MCF 10A (cell line): ENCODE data around the gene ZDHHC9. TPM values are rescaled to one million over a fixed set of nuclear protein-coding genes. Genes with fewer than 3 reads are reported as not detected.

ENCODE experiments used
- BruUV-seq: library from RNA; stranded (reverse); fragments of 400-500 nt; replicated peaks from 2 replicates; lab custom pipeline; 2021; lab: Mats Ljungman, UMichigan
- CTCF ChIA-PET: fragments of 300-600 bp; sonication (Branson Sonifier 250); formaldehyde crosslinking; extraction: SDS; loops from one replicate; lab custom pipeline; 2021; ENCODE audit warnings: antibody characterized with exemption, inconsistent platforms; lab: Yijun Ruan, JAX
- POLR2A ChIA-PET: fragments of 300-600, 350-650 bp; sonication (Branson Sonifier 250); formaldehyde crosslinking; extraction: SDS; loops from one replicate; lab custom pipeline; 2020; ENCODE audit warnings: antibody characterized with exemption, inconsistent platforms; lab: Yijun Ruan, JAX
- DNase-seq: peaks from one replicate; pipeline ENCODE4 v3.0.0-alpha.2; 2018; ENCODE audit not compliant: unreplicated experiment
- H3K27ac Mint-ChIP-seq: one replicate; pipeline ENCODE4 v1.8.0; 2022; ENCODE audit warnings: mild to moderate bottlenecking, low read depth, mixed read lengths; ENCODE audit not compliant: unreplicated experiment
- H3K27me3 Mint-ChIP-seq: one replicate; pipeline ENCODE4 v1.8.0; 2022; ENCODE audit warnings: mixed read lengths; ENCODE audit not compliant: insufficient read depth, unreplicated experiment
- H3K36me3 Mint-ChIP-seq: one replicate; pipeline ENCODE4 v1.8.0; 2022; ENCODE audit warnings: mild to moderate bottlenecking, moderate library complexity, mixed read lengths; ENCODE audit not compliant: insufficient read depth, unreplicated experiment
- H3K4me1 Mint-ChIP-seq: one replicate; pipeline ENCODE4 v1.8.0; 2022; ENCODE audit warnings: mixed read lengths; ENCODE audit not compliant: insufficient read depth, unreplicated experiment
- H3K4me3 Mint-ChIP-seq: one replicate; pipeline ENCODE4 v1.8.0; 2022; ENCODE audit warnings: mild to moderate bottlenecking, moderate library complexity, mixed read lengths; ENCODE audit not compliant: unreplicated experiment
- H3K9me3 Mint-ChIP-seq: one replicate; pipeline ENCODE4 v1.8.0; 2022; ENCODE audit warnings: mixed read lengths; ENCODE audit not compliant: unreplicated experiment
- CTCF ChIP-seq: fragments of 200-600 bp; IDR thresholded peaks from one replicate; pipeline ENCODE4 v1.8.0; 2022; ENCODE audit warnings: antibody characterized with exemption, mild to moderate bottlenecking; ENCODE audit not compliant: unreplicated experiment
- intact Hi-C: fragments of 100-400 bp; cut with micrococcal nuclease; formaldehyde crosslinking; loops from 2 replicates; pipeline ENCODE4 v1.14.1; 2022
- total RNA-seq: library from RNA; stranded (reverse); gene quantifications from 2 replicates; pipeline ENCODE4 v1.2.3, GENCODE V29; 2022

ZDHHC9 gene
- total RNA-seq, 1 experiment from 2014 or later, result 30.6 TPM

DNA sequence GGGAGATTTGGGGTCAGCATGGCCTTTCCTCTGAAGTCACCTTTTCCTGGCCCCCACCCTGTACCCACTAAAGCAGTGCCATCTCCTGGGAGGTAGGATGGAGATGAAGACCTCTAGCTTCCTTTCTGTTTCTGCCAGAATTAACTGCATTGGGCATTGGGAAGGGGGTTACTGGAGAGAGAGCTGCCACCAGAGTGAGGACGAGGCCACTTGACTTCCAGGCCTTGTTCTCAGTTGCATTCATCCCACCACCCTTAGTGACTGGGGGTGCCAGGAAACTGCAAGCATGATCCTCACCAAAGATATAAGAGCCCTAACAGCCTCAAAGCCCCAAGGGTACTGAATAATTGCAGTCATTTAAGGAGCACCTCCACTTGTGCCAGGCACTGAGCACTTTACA, 48.1 kb downstream of the ZDHHC9 start:
- CTCF ChIA-PET, result interaction anchor here (1.1 kb wide), 1 partner anchor 155 kb away, joined by 3 read pairs; no protein-coding TSS in a partner anchor

DNA sequence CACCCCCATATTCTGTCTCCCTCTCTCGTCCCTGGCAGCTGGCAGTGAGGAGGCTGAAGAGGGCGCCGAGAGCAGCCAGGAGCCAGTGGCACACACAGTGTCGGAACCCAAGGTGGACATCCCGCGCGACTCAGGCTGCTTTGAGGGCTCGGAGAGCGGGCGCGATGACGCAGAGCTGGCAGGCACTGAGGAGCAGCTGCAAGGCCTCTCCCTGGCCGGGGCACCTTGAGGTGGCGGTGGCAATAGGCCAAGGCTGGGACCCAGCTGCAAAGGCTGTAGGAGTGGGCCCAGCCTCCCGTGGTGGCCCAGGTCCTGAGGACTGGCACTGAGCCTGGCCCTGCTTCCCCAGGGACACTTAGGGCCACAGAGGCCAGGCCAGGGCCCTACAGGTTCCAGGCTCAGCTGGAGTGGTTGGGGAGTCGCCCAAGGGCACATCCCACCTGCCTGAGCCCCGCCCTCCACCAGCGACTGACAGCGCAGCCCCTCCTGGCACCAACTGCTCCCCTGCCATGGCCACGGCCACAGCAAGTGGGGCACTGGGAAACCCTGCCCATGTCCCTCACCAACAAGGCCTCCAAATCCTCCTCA, 50.0 kb downstream of the ZDHHC9 start:
- no peaks in the 10 kb centered on the region for H3K9me3 Mint-ChIP-seq
- no peak overlapping the region for H3K27ac Mint-ChIP-seq
- no peak overlapping the region for H3K4me3 Mint-ChIP-seq
- TF ChIP-seq CTCF, result no peak
- no TSS peak for BruUV-seq
- H3K4me1 Mint-ChIP-seq, result no peaks in the 10 kb centered on the region
- CTCF ChIA-PET, result no interaction called here
- H3K27me3 Mint-ChIP-seq, result no peaks in the 10 kb centered on the region
- POLR2A ChIA-PET, result interaction anchor here (0.6 kb wide), 1 partner anchor 193 kb away, joined by 3 read pairs; no protein-coding TSS in a partner anchor
- no peak for DNase-seq
- H3K36me3 Mint-ChIP-seq, result peaks cover 6% of the 10 kb centered on the region
- intact Hi-C loops, result no loop called here

More for the DNA sequence above, 48.1 kb downstream of the ZDHHC9 start:
- no peak overlapping the region for H3K27ac Mint-ChIP-seq
- peaks cover 6% of the 10 kb centered on the region for H3K36me3 Mint-ChIP-seq
- no peak overlapping the region for H3K4me3 Mint-ChIP-seq
- BruUV-seq, result no TSS peak
- TF ChIP-seq CTCF, result no peak
- intact Hi-C loops, result no loop called here
- DNase-seq, result no peak
- POLR2A ChIA-PET, result no interaction called here
- H3K9me3 Mint-ChIP-seq, result no peaks in the 10 kb centered on the region
- H3K4me1 Mint-ChIP-seq, result no peaks in the 10 kb centered on the region
- H3K27me3 Mint-ChIP-seq, result no peaks in the 10 kb centered on the region

GRCh38 chrX:129792586-129793291, 50.9 kb downstream of the ZDHHC9 start:
- no TSS peak for BruUV-seq
- intact Hi-C loops, result no loop called here
- ChIA-PET POLR2A (no interaction called here), CTCF (interaction anchor here (0.6 kb wide), 1 partner anchor 24 kb away, joined by 3 read pairs; no protein-coding TSS in a partner anchor)
- Mint-ChIP-seq H3K4me1 (no peaks in the 10 kb centered on the region), H3K27ac (no peak overlapping the region), H3K36me3 (peaks cover 6% of the 10 kb centered on the region), H3K9me3 (no peaks in the 10 kb centered on the region), H3K27me3 (no peaks in the 10 kb centered on the region), H3K4me3 (no peak overlapping the region)
- DNase-seq, result no peak
- no peak for TF ChIP-seq CTCF

DNA sequence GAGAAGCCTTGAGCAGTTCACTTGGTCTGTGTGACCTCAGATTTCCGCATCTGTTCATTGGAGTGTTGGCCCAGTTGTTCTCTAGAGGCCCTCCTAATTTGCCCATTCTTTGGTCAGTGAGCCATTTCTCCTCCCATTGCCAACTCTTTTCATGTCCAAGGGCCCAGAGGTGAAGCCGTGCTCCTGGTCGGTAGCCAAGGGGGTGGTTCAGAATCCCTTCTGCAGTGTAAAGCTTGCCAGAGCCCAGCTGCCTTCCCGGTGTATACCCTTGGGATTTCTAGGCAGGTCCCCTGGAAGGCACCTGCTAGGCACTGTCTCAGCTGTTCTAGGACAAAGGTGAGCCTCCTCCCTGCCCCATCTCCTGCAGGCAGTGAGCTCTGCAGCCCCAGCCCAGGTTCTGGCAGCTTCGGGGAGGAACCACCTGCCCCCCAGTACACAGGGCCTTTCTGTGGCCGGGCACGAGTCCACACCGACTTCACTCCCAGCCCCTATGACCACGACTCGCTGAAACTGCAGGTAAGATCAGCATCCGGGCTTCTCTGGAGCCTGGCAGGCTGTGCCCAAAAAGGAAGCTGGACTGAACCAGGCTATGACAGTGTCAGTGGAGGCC, 51.6 kb downstream of the ZDHHC9 start:
- intact Hi-C loops, result no loop called here
- no peak overlapping the region for H3K4me3 Mint-ChIP-seq
- no peaks in the 10 kb centered on the region for H3K9me3 Mint-ChIP-seq
- no peak overlapping the region for H3K27ac Mint-ChIP-seq
- peaks cover 5% of the 10 kb centered on the region for H3K27me3 Mint-ChIP-seq
- no TSS peak for BruUV-seq
- H3K4me1 Mint-ChIP-seq, result no peaks in the 10 kb centered on the region
- no peak for TF ChIP-seq CTCF
- POLR2A ChIA-PET, result interaction anchor here (0.7 kb wide), 1 partner anchor 148 kb away, joined by 3 read pairs; no protein-coding TSS in a partner anchor
- H3K36me3 Mint-ChIP-seq, result peaks cover 6% of the 10 kb centered on the region
- DNase-seq, result no peak
- CTCF ChIA-PET, result interaction anchor here (0.6 to 1.3 kb wide), 2 partner anchors 8 to 192 kb away, joined by 3 to 4 read pairs; no protein-coding TSS in a partner anchor
